ENCODE measurements around the gene ZC2HC1B.

ZC2HC1B gene

DNA sequence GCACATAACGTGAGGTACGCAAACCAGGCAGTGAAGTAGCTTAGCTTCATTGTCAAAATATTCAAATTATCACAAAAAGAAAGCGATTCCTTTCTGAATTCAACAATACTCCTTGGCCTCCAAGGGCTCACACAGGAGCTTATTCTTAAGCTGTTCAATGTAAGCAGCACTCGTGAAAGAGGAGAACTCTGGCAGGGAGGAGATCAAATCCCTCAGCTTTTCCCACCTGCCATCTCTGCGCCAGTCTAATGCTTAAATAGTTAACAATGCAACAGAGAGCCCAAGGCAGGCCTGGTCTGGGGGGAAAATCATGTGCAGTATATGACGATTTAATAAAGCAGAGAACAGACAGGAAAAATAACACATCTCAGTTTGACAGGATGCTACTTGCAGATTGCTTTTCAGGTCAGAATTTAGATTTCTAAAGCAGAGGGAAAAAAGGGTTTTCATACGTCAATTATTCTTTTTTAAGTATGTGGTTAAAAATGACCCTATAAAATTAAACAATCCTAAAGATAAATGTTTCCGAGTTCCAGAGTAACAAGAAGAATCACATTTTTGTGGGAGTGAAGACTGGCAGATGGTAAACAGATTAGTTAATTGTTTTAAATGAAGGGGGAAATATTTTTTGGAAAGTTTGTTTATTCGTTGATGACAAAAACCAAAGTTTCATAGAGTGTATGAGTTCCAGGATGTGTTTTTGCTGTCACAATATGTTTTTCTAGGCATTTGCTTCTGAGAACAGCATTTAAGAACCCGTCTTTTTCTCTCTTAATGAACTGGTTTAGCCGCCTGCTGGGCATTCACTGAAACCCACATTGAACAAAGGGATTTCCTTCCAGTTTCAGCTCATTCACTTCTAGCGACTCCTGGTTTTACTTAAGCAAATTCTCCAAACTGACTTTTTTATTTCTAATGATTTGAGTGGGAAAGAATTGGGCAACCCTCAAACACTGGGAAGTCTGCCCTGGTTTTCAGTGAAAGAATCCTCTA, 97.9 kb downstream of the ZC2HC1B start:
- in situ Hi-C loops (cut with MboI; ENCODE audit: low sequenced_read_pairs): no loop called here

DNA sequence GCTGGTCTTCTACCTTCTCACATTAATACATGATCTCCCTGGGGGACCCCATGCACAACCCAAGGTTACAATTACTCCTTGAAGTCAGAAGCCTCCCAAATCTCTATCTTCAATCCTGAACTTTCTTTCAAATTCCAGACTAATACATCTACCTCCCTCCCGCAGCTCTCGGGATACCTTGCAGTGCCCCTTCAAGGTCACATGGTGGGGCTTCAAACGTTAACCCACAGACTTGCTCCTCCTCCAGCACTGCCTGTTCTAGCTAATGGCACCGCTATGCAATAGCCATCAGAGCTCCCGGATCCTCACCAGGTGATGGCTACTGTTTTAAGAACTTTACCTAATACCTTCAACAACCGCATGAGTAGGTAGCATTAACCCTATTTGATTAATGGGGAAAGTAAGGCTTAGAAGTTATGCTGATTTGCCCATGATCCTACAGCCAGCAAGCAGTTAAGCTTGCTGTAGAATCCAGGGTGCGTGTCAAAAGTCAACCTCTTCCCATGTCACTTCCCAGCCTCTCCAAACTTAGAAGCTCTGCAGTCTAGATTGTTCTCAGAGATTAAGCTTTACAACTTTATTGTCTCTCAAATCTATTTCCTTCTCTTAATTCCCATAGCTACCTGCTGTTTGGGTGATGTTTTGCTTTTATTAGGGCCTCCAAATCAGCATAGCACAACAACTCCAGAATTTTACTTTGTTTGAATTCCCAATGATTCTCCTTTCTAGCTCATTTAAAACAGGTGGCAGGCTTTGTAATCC, 99.1 kb downstream of the ZC2HC1B start:
- in situ Hi-C loops (cut with MboI; ENCODE audit: low sequenced_read_pairs): no loop called here

DNA sequence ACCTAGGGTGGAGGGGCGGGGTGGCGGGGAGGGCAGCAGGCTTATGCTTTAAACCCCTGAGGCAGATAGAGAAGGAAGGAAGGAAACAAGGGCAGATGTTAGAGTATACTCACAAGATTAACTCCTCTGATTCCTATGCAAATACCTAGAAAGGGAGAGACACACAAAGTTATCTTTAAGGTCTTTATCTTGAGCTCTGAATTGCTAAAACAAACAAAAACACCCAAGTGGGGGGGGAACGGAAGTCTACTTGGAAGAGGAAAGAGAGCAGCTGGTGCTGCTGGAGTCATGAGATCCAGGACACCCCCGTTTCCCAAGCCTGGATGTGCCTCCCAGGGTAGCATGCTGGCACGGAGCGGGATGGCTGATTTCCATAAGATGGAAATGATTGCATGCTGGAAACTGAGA, 100.4 kb downstream of the ZC2HC1B start:
- in situ Hi-C loops (cut with MboI; ENCODE audit: low sequenced_read_pairs): no loop called here

DNA sequence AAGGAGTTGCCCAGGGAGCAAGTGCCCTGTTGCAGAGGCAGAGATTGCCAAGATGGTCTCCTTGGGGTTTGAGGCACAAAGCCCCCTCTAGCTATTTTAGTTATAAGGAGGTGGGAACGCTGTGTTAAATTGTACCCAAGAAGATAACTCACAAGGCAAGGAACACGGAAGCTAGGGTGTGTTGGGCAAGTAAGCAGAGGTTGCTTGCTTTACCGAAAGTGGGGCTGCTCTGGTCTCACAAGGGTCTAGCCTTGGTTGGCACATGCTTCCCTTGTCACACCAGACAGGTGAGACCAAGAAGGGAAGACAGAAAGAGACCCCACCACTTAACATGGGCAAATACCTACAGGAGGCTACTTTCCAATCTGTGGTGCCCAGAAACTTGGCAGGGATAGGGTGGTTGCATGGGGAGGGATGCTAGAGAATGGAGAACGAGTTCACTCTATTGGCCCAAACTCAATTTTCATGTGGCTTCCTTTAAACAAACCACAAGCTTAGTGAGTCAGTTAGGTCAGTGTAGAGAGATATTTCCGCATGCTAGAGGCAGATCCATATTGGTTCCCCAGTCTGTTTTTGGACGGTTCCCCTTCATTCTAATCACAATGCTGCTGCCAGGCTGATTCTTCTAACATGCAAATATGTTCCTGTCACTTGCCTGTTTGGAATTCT, 101.4 kb downstream of the ZC2HC1B start:
- in situ Hi-C loops (cut with MboI; ENCODE audit: low sequenced_read_pairs): no loop called here

DNA sequence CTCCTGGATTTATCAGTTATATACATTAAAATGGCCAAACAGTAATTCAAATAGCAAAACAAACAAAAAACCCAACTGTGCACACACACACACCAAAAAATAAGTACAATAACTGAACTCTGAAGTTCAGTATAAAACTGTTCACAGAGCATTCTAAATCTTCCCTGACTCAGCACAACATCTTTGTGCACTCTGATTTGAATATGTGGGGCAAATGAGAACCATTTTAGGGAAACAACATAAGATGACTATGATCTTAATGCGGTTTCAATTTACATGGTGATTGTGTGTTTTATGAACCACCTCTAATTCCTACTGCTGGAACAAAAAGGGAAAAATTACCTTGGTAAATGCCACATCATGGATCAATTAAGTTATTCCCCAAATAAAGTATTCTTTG, 102.0 kb downstream of the ZC2HC1B start:
- in situ Hi-C loops (cut with MboI; ENCODE audit: low sequenced_read_pairs): no loop called here

DNA sequence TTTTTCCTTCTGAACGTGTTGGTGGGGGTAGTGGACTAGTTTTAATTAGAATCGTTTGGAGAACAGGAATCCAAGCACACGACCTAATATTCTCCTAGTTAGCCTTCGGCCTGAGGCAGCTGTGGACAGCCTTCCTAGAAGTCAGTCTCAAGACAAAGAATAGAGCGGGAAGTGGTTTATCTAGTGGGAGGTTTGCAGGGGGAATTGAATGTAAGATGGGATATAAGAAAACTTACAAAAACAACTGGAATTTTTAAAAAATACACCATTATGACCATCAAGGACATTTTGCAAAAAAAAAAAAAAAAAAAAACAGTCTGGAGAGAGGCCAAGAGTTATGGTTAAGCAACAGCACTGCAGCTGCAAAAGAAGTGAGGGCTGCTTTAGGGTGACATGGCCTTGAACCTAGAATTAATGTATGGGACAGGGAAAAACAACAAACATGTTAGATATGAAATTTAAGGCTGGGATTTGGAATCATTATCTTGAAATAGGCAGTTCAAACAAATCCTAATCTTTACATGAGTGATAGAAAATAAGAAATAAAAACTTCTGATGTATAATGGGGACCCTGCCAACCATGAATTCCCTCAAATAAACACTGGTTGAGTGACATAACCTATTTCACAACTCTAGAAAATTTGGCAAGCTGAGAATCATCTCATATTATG, 103.6 kb downstream of the ZC2HC1B start:
- in situ Hi-C loops (cut with MboI; ENCODE audit: low sequenced_read_pairs): no loop called here

DNA sequence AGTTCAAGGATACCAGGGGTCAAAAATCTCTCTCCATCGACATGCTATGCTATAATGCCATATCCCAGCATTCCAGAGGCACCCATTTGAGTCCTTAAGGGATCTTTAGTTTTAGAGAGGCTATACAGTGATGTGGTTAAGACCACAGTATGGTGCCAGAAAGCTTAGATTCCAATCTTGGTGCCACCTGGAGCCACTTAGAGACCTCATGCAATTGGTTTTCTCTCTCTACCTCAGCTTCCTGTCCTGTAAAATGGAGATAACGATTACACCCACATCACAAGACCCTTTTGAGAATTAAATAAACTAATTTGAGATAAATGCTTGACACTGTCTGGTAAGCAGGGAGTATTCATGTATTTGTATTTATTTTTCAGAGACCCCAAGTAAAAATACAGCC, 104.8 kb downstream of the ZC2HC1B start:
- in situ Hi-C loops (cut with MboI; ENCODE audit: low sequenced_read_pairs): no loop called here

DNA sequence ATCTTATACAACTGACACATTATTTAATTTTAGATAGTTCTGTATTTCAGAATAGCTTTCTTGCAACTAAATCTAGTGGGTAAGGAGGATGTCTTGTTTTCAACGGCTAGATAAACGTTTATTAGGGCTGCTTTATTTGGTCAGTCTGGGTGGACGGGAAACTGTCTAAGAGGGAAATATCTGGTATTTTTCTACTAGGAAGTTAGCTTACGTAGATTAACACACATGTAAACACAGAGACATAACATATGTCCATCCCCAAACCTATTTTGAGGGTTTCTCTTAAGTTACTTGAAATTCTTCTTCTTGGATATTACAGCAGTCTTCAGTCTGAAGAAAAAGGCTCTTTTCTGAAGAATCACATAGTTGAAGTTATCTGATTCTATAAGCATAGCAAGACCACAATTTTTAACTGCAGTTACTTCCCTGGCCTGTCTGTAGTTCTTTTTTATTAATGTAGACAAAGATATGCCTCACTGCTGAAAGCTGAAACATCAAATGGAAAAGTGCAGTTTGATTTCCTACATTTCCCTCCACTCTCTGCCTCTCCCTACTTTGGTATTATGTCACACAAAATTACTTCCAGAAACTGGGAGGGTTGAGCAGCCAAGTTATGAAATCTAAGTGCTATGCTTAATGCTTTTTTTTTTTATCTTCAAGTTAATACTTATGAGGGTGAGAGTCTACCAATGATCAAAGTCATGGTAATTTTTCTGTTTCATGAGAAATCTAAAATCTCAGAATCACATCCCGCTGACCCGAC, 106.4 kb downstream of the ZC2HC1B start:
- in situ Hi-C loops (cut with MboI; ENCODE audit: low sequenced_read_pairs): no loop called here

DNA sequence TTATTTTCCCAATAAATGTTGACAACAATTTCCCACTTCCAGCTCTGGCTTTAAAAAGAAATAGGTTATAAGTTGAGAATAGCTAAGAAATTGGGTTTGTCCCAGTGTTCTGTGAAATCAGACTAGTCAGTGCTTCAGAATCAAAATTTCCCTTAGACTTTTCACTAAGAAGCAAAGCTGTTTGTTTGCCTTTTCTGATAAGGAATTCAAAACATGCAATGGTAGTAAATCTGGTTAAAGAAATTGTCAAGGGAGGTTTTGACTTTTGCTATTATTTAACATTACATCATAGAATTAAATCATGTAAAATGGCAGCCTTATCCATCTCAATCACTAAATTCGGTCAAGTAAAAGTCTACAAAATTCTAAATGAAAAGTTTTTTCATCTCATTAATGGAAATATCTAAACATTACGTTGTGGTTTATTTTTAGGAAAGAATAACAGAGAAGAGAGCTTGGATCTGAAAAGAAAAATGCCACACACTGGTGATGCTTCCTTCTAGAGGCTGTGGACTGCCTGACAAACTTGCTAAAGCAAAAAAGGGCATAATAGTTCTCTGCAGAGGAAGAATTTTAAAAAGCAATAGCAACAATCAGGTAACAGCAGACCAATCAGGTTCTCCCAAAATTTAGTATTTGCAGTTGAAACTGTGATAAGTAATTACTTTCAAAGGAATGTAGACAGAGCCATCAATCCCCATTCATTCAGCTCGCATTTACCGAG, 107.4 kb downstream of the ZC2HC1B start:
- in situ Hi-C loops (cut with MboI; ENCODE audit: low sequenced_read_pairs): no loop called here

DNA sequence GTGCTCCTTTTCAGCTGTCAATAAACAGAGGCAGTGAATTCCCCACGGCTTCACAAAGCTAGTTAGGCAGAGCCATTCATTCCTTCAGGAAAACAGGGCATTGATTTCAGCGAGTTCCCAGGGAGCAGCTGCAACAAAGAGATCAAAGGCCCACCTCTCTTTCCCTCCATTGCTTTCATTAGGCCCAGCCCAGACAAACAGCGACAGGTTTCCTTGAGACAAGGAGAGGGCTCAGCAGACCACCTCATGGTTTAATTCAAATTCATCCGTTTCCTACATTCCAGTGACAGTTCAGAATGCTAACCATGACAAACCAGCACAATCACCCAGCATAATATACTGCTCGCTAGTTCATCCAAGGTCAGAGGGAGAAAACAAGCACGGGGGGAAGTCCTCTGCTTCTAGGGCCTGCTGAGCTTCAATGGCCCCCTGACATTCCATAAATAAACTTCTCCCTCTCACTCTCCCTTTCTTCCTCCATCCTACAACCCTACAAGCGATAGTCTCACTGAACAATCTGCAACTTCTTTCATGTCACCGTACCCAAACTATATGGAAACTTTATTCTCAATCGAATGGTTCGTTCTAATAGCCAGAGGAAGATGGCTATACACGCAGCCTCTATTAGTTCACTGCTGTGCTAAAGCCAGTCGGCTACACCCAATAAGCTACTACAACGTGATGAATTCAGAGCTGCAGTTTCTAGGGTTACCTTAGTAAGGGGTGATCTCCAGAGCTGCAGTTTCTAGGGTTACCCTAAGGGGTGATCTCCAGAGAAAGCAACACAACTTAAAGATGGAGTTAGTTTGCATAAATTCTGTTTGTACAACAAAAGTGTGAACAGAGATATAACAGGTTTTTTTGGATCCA, 109.1 kb downstream of the ZC2HC1B start:
- in situ Hi-C loops (cut with MboI; ENCODE audit: low sequenced_read_pairs): no loop called here

DNA sequence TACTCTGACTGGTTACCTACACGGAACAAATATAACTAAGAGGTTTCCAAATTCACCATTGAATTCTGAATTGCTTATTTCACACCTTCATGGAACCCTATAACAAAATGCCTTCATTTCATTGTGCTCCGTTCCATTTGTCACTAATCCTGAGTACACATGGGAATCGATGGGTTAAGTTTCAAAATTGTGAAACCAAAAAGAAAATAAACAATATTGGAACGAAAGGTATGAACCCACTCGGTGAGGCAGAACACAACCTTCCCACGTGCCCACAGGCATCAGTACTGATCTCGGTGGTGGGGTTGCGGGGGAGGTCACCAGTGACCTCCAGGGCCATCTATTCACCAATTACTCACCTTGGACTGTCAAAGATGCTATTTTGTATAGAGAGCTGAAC, 109.8 kb downstream of the ZC2HC1B start:
- in situ Hi-C loops (cut with MboI; ENCODE audit: low sequenced_read_pairs): no loop called here

DNA sequence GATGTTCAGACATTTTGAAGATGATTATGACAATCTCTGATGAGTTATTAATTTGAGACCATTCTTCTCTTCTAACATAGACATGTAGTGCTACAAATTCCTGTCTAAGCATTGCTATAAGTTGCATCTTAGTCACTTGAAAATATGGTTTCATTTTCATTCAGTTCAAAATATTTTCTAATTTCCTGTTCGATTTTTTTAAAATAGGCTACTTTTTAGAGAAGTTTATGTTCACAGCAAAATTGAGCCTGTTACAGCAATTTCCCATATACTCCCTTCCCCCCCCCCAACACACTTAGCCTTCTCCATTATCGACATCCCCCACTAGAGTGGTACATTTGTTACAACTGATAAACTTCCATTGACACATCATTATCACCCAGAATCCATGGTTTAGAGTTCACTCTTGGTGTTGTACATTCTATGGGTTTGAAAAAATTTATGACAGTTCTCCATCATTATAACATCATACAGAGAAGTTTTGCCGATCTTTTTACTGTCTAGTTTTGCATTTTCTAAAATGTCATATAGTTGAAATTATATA, 112.6 kb downstream of the ZC2HC1B start:
- in situ Hi-C loops (cut with MboI; ENCODE audit: low sequenced_read_pairs): no loop called here

DNA sequence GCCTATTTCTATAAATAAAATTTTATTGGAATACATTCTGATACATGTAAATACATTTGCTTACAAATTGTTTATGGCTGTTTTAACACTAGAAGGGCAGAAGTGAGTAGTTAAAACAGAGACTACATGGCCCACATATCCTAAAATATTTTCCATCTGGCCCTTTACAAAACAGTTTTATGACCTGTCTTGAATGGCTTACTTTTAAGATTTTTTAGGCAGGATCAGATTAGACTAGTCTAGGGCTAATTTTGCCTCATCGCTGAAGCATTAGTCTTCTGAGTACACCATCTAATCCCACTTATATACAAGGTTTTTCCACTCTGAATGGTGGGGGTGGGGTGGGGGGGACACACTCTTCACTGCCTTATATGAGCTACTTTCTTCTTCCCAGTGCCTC, 116.6 kb downstream of the ZC2HC1B start:
- in situ Hi-C loops (cut with MboI; ENCODE audit: low sequenced_read_pairs): no loop called here

DNA sequence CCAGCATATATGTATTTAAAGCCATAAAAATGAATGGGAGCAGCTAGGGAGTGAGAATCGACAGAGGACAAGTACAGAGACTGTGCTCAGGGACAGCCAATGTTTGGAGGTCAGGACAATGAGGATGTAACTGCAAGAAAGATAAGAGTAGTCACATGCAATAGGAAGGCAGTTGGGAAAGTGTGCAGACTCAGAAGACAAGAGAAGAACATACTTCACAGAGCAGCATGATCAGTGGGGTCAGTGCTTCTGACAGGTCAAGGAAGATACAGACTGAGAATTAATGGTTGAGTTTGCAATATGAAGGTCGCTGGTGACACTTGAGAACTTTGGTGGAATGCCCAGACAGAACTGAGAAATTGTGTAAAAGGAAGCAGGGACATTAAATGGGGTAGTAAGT, 118.7 kb downstream of the ZC2HC1B start:
- in situ Hi-C loops (cut with MboI; ENCODE audit: low sequenced_read_pairs): no loop called here

DNA sequence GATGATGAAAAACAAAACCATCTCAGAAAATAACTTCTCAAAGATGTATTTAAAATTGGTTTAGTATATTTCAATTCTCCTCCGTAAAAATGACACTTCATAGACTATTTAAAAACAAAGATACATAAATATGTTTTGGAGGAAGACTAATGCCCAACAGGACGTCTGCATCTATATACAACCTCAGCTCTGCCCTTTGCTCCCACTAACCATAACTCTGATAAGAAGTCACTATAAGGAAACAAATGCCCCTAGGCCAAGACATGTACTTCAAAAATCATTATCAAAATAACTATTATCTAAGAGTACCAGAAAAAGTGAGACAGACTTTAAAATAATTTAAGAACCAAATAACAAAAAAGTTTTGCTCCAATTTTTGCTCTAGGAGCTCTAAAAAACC, 120.4 kb downstream of the ZC2HC1B start:
- in situ Hi-C loops (cut with MboI; ENCODE audit: low sequenced_read_pairs): no loop called here

DNA sequence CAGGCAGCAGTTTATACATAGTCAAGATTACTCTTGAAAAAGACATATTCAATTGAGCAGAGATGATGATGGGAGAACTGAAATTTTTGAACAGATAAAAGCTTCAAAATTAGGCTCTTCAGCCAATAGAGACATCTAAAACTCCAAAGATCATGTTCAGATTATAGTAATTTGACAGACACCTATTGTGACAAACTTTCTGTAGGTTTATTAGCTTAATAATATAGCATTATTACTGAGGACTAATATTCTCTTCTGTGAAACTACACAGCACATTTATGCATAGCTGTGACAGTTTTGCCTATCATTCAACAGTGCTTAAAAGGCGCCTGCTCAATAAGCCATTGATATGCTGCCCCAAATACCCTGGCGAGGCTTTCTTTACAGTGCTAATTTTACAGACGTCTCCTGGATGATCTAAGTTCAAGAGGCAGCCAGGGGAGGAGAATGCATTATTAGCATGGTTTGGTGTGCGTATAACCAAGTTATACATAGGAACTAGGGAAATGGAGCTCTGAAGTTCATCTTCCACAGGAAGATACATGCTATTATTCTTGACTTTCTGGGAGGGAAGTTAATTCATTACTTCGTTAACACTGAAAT, 122.3 kb downstream of the ZC2HC1B start:
- in situ Hi-C loops (cut with MboI; ENCODE audit: low sequenced_read_pairs): no loop called here
